A673 (cell line): ENCODE data around the gene MGLL. TPM values are rescaled to one million over a fixed set of nuclear protein-coding genes. Genes with fewer than 3 reads are reported as not detected.

Source experiments
- BruUV-seq: library from RNA; stranded (reverse); fragments of 400-500 nt; replicated peaks from 2 replicates; lab custom pipeline; 2021; lab: Mats Ljungman, UMichigan
- CTCF ChIA-PET: fragments of 300-600 bp; sonication (Branson Sonifier 250); formaldehyde crosslinking; loops from one replicate; lab custom pipeline; 2022; ENCODE audit warnings: antibody characterized with exemption; lab: Charles Lee
- POLR2A ChIA-PET: fragments of 300-600 bp; sonication (Branson Sonifier 250); formaldehyde crosslinking; loops from one replicate; lab custom pipeline; 2022; ENCODE audit warnings: antibody characterized with exemption; ENCODE audit not compliant: low non-redundant PET; lab: Charles Lee
- DNase-seq: peaks from one replicate; pipeline ENCODE4 v3.0.0-alpha.2; 2015; ENCODE audit warnings: low spot score
- H3K27ac ChIP-seq: fragments of 200-600 bp; sonication (generic); 2 replicates; pipeline ENCODE4 v1.5.1; 2016; ENCODE audit warnings: mixed run types, low read depth, mild to moderate bottlenecking, mixed read lengths, antibody characterized with exemption, low read length; ENCODE audit not compliant: poor library complexity, severe bottlenecking
- H3K27me3 ChIP-seq: fragments of 200-600 bp; sonication (generic); replicated peaks from 2 replicates; pipeline ENCODE4 v1.6.1; 2017; ENCODE audit warnings: mixed run types, low read depth, mild to moderate bottlenecking, mixed read lengths, antibody characterized with exemption, low read length; ENCODE audit not compliant: insufficient read depth, poor library complexity
- H3K36me3 ChIP-seq: fragments of 200-600 bp; sonication (generic); 2 replicates; pipeline ENCODE4 v1.6.1; 2016; ENCODE audit warnings: mixed run types, mild to moderate bottlenecking, mixed read lengths, antibody characterized with exemption, low read length; ENCODE audit not compliant: insufficient read depth, poor library complexity, severe bottlenecking
- H3K4me1 ChIP-seq: fragments of 200-600 bp; sonication (generic); 2 replicates; pipeline ENCODE4 v1.6.1; 2017; ENCODE audit warnings: mixed run types, mild to moderate bottlenecking, mixed read lengths, antibody characterized with exemption, low read length; ENCODE audit not compliant: insufficient read depth, poor library complexity, severe bottlenecking
- H3K4me3 ChIP-seq: fragments of 200-600 bp; sonication (generic); 2 replicates; pipeline ENCODE4 v1.5.1; 2016; ENCODE audit warnings: low read depth, mixed run types, mild to moderate bottlenecking, mixed read lengths, low read length; ENCODE audit not compliant: poor library complexity, severe bottlenecking
- H3K9me3 ChIP-seq: fragments of 200-600 bp; sonication (generic); 2 replicates; pipeline ENCODE4 v1.6.1; 2016; ENCODE audit warnings: mixed run types, low read depth, mild to moderate bottlenecking, mixed read lengths, antibody characterized with exemption, low read length; ENCODE audit not compliant: poor library complexity, severe bottlenecking
- EZH2 ChIP-seq: fragments of 200-600 bp; sonication (generic); IDR thresholded peaks from 2 replicates; pipeline ENCODE4 v1.6.1; 2017; ENCODE audit warnings: borderline replicate concordance, low read depth, mild to moderate bottlenecking, mixed read lengths, antibody characterized with exemption, low read length; ENCODE audit not compliant: poor library complexity, severe bottlenecking
- intact Hi-C: fragments of 100-400 bp; cut with micrococcal nuclease; formaldehyde crosslinking; loops from one replicate; pipeline ENCODE4 v1.10.0; 2022; ENCODE audit not compliant: unreplicated experiment
- total RNA-seq: library from RNA; stranded (reverse); gene quantifications from 2 replicates; pipeline ENCODE4 v1.2.3, GENCODE V29; 2021
- TF ChIP-seq, protein P1 (sequence below): fragments of 300-800, 200-600 bp; sonication (generic); conservative IDR thresholded peaks from 2 replicates; pipeline ENCODE4 v1.5.1; 2017; ENCODE audit warnings: low read depth, mild to moderate bottlenecking, antibody characterized with exemption, low read length, moderate library complexity, mixed read lengths

The MGLL gene
- total RNA-seq, 1 experiment from 2014 or later, result 0.39 TPM

DNA sequence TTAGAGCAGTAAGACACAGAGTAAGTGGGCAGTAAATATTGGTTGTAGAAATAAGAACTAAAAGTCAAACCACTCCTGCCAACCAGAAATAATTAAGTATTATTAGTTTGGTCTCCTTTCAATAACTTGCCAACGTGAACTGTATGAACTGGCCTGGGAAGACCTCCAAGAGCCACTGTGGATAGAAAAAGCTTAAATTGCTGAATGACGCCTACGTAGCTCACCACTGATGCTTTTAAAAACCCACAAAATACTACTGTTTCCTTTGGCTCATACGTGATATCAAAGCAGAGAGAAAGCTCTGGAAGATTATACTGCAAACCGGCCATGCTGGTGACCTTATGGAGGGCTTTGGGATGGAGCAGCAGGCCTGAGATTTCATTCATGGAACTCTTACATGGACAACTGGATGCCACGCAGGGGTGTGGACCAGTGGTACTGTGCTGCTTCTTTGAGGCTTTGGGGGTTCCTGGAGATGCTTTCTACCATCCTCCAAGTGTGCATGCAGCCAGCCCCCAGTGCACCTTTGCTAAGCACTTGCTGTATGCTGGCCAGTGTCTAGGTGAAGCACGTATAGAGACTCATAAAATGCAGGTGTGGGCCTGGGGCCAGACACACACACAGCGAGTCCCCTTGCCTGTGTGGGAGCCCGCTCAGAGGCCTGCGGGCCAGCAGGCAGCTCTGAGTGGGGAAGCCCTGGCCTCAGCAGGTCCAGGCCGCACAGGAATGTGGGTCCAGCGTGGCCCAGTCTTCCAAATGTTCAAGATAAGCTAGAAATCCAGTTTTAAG lies 82.8 kb downstream of the MGLL start:
- POLR2A ChIA-PET, result no interaction called here
- no peaks in the 10 kb centered on the region for H3K36me3 ChIP-seq
- no peaks in the 10 kb centered on the region for H3K9me3 ChIP-seq
- H3K27me3 ChIP-seq, result no peaks in the 10 kb centered on the region
- no peak overlapping the region for H3K27ac ChIP-seq
- CTCF ChIA-PET, result no interaction called here
- intact Hi-C loops, result no loop called here
- no peak overlapping the region for H3K4me3 ChIP-seq
- H3K4me1 ChIP-seq, result peaks cover 23% of the 10 kb centered on the region
- no TSS peak for BruUV-seq
- DNase-seq, result no peak
- TF ChIP-seq, protein P1, sequence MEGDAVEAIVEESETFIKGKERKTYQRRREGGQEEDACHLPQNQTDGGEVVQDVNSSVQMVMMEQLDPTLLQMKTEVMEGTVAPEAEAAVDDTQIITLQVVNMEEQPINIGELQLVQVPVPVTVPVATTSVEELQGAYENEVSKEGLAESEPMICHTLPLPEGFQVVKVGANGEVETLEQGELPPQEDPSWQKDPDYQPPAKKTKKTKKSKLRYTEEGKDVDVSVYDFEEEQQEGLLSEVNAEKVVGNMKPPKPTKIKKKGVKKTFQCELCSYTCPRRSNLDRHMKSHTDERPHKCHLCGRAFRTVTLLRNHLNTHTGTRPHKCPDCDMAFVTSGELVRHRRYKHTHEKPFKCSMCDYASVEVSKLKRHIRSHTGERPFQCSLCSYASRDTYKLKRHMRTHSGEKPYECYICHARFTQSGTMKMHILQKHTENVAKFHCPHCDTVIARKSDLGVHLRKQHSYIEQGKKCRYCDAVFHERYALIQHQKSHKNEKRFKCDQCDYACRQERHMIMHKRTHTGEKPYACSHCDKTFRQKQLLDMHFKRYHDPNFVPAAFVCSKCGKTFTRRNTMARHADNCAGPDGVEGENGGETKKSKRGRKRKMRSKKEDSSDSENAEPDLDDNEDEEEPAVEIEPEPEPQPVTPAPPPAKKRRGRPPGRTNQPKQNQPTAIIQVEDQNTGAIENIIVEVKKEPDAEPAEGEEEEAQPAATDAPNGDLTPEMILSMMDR, result no peak
- TF ChIP-seq EZH2, result no peak

- H3K27me3 ChIP-seq, result no peaks in the 10 kb centered on the region
- intact Hi-C loops, result no loop called here
- peaks cover 36% of the 10 kb centered on the region for H3K4me1 ChIP-seq
- H3K27ac ChIP-seq, result no peak overlapping the region
- no TSS peak for BruUV-seq
- TF ChIP-seq, protein P1, result no peak
- TF ChIP-seq EZH2, result no peak
- CTCF ChIA-PET, result no interaction called here
- H3K9me3 ChIP-seq, result no peaks in the 10 kb centered on the region
- DNase-seq, result no peak
- POLR2A ChIA-PET, result no interaction called here
- H3K4me3 ChIP-seq, result no peak overlapping the region
- H3K36me3 ChIP-seq, result no peaks in the 10 kb centered on the region
Observed at GRCh38 chr3:127738192-127738840, 84.0 kb downstream of the MGLL start.

GRCh38 chr3:127736801-127737539 lies 85.3 kb downstream of the MGLL start:
- CTCF ChIA-PET, result no interaction called here
- H3K4me1 ChIP-seq, result peaks cover 47% of the 10 kb centered on the region
- POLR2A ChIA-PET, result no interaction called here
- no peaks in the 10 kb centered on the region for H3K27me3 ChIP-seq
- DNase-seq, result no peak
- TF ChIP-seq, protein P1, result no peak
- no peak for TF ChIP-seq EZH2
- H3K9me3 ChIP-seq, result no peaks in the 10 kb centered on the region
- intact Hi-C loops, result no loop called here
- H3K27ac ChIP-seq, result peak overlapping the region; percentile 18
- BruUV-seq, result no TSS peak
- H3K36me3 ChIP-seq, result no peaks in the 10 kb centered on the region
- no peak overlapping the region for H3K4me3 ChIP-seq
